Smooth muscle cell of the brain vasculature (primary cell): Measurements from ENCODE around the gene EIF2S3.
"Not testable (repeated sequence)": the region's sequence is repeated elsewhere in the genome, so short reads cannot be mapped to it uniquely, and the experiment has no call there.

Source experiments
- DNase-seq: peaks from one replicate; pipeline ENCODE4 v3.0.0-alpha.2; 2012; ENCODE audit warnings: low read depth, low spot score

EIF2S3 gene

GRCh38 chrX:24054182-24055042 is at the start of gene EIF2S3:
EIF2S3 (plus strand) TSS chrX:24054956; CDS start chrX:24054969, 13 bp downstream.
- DNase-seq: peak; percentile 91

- no peak for DNase-seq
Measured at GRCh38 chrX:24005028-24005427, 49.7 kb upstream of the EIF2S3 start.

DNA sequence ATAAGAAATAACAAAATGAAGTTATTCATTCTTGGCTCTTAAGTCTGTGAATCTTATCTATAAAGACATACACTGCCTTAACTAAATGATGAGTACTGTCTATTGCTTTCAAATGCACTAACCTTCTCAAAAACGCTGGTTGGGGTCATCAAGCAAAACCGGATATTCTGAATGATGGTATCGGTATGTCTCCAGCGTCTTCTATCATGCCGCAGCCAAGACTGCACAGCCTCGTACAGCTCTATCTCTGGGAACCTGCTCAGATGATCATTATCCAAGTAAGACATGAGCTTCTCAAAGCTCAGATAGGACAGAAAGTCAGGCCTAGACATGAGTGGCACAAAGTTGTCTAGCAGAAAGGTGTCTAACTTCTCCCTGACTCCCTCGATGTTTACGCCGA is 48.9 kb upstream of the EIF2S3 start:
- no peak for DNase-seq

DNA sequence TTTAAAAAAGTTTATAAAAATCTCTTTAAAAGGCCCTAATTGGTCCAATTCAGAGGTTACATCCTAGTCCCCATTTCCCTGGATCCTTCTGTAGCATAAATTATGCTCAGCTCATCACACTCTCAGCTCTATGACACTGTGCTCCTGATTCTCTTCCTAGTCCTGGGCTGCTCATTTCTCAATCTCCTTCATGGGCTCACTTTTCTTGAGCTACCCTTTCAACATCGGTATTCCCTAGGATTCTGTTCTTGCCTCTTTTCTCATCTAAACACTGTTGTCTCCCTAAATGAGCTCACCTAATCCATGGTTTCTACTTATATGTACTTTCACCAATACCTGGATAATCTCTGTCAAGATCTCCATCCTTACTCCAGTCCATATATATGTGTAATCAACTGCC is 42.5 kb upstream of the EIF2S3 start:
- DNase-seq: no peak

GRCh38 chrX:24014388-24015018 is 40.3 kb upstream of the EIF2S3 start:
- no peak for DNase-seq

DNA sequence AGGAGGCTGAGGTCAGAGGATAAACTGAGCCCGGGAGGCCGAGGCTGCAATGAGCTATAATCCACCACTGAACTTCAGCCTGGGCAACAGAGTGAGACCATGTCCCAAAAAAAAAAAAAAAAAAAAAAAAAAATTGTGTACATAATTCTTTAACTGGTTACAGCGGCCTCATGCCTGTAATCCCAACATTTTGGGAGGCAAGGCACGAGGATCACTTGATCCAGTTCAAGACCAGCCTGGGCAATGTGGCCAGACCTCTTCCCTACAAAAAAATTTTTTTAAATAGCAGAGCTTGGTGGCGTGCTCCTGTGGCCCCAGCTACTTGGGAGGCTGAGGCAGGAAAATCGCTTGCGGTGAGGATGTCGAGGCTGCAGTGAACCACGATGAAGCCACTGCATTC is 37.1 kb upstream of the EIF2S3 start:
- DNase-seq: no peak

DNA sequence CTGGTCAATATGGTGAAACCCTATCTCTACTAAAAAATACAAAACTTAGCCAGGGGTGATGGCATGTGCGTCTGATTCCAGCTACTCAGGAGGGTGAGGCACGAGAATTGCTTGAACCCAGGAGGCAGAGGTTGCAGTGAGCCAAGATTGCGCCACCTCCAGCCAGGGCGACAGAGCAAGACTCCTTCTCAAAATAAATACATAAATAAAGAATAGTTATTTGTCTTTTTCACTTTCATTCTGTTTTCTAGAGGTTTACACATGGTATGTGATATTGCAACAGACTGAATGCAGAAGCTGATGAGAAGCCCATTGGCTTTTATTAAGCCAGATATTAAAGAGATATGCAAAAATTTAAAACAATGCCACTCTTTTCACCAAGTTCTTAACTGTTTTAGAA is 35.9 kb upstream of the EIF2S3 start:
- DNase-seq: no peak

DNA sequence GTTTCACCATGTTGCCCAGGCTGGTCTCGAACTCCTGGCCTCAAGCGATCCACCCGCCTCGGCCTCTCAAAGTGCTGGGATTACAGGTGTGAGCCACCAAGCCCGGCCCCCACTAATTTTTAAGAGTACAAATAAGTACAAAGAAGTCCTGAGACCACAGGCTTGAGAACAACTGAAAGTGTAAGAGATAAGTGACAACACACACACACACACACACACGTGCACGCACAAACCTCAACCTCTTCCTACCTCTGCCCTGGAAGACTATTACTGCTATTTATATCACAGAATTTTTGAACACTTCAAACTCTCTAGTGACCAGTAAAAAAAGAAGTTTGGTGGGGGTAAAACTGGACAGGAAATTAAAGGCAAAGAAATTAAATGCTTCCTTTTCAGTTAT is 35.3 kb upstream of the EIF2S3 start:
- no peak for DNase-seq

- no peak for DNase-seq
Measured at GRCh38 chrX:24020306-24020876, 34.4 kb upstream of the EIF2S3 start.

DNA sequence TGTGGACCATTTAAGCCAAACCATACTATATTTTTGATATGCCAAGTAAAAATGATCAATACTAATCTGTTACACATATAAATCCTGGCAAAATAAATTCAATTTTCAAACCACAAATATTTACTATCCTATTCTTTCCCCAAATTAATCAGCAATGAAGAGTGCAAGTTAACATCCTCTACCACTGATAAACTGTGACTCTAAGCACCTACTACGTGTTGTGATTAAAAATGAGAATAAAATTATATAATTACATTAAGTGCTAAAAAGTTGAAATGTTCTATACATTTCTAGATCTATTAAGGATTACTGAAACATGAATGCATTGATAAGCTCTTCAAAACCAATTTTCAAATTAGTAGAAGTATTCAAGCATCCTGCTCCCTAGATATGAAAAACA is 31.2 kb upstream of the EIF2S3 start:
- DNase-seq: no peak

GRCh38 chrX:24023972-24024669 is 30.6 kb upstream of the EIF2S3 start:
- no peak for DNase-seq

GRCh38 chrX:24024819-24025740 is 29.7 kb upstream of the EIF2S3 start:
- peak; percentile 59 for DNase-seq

GRCh38 chrX:24025741-24026403 is 28.9 kb upstream of the EIF2S3 start:
- DNase-seq: no peak

DNA sequence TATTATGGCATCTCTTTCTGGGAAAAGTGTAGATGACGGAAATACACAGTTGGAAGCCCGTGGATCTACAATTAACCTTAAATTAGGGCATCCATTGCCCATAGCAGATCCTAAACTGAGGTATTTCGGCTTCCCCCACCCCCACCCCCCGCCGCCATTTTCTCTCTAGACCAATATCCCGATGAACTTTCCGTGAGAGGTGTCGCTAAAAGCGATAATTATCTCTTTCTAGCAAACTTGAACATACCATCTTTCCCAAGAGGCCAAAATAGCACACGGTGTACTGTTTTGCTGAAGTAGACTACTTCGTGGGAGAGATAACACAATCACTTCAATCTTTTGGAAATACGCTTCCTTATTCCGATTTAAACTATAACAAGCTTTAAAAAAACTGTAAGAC is 28.3 kb upstream of the EIF2S3 start:
- DNase-seq: no peak

DNA sequence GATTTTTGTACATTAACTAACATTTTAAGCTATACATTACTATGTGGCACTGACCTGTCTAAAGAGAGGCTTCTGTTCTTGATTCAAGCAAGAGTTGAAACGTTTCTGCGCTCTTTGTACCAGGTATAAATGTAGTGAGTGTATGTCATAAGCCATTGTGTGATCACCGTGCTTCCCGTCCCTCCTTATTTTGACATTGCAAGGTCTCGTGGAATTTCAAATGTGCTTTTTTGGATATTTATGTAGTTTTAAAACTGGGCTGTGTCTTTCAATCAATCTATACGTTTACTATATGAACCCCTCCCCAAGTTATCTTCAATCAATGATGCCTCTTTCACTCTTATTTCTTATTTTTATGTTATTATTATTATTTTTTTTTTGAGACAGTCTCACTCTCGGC is 27.7 kb upstream of the EIF2S3 start, which contains the start of gene KLHL15:
Gene KLHL15 (minus strand): TSS at position 101 of the 400 bp plus-strand sequence. CDS start 20,493 bp downstream, outside the sequence.
- no peak for DNase-seq

DNA sequence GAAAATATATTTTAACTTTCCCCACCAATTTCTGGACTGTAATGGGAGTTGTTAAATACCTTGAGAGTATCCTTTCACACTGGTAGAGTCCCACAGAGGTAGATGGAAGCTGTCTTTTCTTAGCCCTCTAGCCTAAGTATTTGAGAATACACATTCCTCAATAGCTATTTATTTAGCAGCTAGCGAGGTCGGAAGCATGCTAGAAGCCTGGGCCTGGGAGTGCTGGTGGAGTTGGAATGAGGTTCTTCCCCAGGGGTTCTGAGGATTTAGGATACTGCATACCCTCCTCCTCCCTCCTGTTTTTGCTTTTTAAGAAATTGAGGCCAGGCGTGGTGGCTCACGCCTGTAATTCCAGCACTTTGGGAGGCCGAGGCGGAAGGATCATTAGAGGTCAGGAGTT is 26.8 kb upstream of the EIF2S3 start:
- no peak for DNase-seq

DNA sequence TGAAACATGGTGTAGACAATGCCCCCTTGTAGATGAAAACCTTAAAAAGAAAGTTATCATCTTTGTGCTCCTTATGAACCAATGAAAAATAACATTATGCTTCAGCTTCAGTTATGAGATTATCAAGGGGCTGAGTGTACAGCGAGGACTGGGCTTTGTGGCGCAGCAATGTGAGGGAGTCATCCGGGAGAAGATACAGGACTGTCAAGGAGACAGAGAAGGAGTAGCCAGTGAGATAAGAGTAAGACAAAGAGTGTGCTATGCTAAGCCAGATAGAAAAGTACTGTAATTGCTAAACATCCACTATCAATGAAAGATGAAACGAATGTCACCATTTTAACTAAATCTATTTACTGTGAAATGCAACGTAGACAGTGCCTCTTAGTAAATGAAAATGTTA is 24.2 kb upstream of the EIF2S3 start:
- DNase-seq: no peak

GRCh38 chrX:24034485-24034884 is 20.3 kb upstream of the EIF2S3 start:
- DNase-seq: no peak

GRCh38 chrX:24037729-24038128 is 17.0 kb upstream of the EIF2S3 start:
- DNase-seq: no peak

DNA sequence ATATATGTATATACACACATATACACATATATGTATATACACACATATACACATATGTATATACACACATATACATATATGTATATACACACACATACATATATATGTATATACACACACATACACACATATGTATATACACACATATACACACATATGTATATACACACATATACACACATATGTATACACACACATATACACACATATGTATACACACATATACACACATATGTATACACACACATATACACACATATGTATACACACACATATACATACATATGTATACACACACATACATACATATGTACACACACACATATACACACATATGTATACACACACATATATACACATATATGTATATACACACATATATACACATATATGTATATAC is 8.7 kb upstream of the EIF2S3 start:
- not testable (repeated sequence) for DNase-seq
